UCSD-AML1 (cell line): Measurements from ENCODE around the gene CHD2.
"Not testable (repeated sequence)": the region's sequence is repeated elsewhere in the genome, so short reads cannot be mapped to it uniquely, and the experiment has no call there.

ENCODE experiments used
- DNase-seq: peaks from one replicate; lab custom pipeline; 2025; ENCODE audit not compliant: unreplicated experiment; lab: John Stamatoyannopoulos, UW

The CHD2 gene

DNA sequence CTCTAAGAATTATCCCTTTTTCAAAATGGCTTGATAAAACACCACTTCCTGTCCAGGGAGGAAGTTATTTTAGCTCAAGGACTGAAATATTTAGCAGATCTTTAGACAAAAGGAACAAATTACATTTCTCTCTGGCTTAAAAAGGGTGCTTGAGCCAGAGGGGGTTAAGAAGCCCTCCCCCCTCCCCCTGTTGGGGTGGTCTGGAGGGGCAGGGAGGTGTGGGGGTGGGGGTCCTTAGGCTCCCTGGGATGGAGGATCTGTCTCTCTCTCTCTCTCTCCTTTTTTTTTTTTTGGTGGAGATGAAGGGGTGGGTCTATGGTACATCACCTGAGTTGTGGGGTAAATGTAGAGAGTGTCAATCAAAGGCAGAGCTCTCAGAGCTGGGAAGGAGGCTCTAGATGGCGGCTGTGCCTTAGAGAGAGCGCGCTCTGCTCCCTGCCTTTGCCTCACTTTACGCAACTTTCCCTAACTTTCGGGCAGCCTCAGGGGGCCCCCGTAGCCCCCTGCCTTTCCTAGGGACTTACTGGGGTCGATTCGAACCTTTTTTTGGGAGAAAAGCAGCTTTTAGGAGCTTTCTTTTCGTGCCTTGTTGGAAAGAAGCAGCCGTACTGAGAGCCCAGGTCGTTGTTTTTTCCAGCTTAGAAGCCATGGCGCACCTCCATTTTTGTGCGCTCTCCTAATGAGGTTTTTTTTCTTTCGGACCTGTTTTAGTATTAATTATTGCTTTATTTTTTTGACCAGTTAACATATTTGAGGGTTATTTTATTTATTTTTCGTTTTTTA lies at the start of gene CHD2:
Gene CHD2, plus strand, starts transcription at position 377 of the 783 bp plus-strand sequence. CDS start 914 bp downstream, outside the sequence.
- peak; percentile 82 for DNase-seq

DNA sequence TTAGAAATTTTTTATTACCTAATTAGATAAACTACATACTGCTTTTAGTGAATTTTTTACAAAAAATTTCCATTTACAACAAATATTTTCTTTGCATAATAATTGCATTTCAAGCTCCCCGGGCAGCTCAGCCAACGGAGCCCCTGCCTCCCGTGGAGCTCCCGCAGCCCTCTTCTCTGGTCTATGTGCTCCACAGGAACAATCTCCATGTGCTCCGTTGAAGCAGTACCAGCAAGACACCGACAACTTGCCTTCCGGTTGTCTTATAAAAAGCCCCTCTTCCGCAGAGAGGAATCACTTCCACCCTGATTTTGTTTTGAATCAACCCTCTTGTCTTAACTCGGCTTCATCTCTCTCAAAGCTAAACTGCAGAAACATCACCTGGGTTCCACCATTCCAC lies 46.9 kb upstream of the CHD2 start:
- DNase-seq, result no peak

DNA sequence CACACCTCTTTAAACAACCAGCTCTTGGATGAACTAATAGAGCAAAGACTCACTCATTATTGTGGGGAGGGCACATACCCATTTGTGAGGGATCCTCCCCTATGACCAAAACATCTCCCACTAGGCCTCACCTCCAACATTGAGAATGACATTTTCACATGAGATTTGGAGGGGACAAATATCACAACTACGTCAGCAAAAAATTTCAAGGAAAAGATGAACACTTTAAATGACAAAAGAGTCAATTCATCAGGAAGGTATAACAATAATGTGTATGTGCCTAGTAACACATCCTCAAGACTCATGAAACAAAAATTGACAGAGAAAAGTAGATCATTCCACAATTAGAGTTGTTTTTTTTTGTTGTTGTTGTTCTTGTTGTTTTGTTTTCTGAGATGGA lies 38.4 kb upstream of the CHD2 start:
- no peak for DNase-seq

GRCh38 chr15:92864127-92864814 lies 35.9 kb upstream of the CHD2 start:
- DNase-seq, result no peak

DNA sequence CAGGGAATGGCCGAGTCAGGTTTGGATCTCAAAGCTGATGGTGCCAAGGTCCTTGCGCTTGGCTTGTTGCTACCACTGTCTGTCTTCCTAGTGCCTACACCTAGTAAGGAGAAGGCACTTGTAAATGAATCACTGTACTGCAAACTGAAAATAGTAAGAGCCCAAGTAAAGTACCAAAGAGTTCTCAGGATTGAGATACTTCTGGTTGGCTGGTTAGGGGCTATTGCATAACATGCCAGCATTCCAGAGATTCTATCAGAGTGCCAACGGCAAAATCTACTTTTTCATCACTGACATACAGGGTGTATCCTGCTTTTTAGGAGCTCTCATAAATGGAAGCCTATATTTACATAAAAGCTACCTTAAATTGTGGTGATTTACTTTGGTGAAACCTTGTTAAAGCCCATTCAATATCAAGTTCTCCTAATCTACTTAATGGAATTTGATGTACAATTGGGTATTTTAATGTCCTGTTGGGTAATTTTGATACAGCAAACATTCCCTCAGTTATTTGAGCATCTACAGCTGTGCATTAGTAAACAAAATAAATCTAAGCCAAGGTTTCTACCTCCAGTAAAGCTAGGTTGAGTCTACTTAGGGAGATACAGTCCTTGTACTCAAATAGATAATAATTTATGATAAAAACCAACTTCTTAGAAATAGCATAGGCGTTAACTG lies 30.7 kb upstream of the CHD2 start:
- no peak for DNase-seq

- DNase-seq, result no peak
These were observed 30.0 kb upstream of the CHD2 start for GRCh38 chr15:92870010-92870591.

GRCh38 chr15:92872967-92873366 lies 27.2 kb upstream of the CHD2 start:
- not testable (repeated sequence) for DNase-seq

GRCh38 chr15:92877000-92877399 lies 23.1 kb upstream of the CHD2 start:
- no peak for DNase-seq

GRCh38 chr15:92877416-92877815 lies 22.7 kb upstream of the CHD2 start:
- DNase-seq, result no peak

DNA sequence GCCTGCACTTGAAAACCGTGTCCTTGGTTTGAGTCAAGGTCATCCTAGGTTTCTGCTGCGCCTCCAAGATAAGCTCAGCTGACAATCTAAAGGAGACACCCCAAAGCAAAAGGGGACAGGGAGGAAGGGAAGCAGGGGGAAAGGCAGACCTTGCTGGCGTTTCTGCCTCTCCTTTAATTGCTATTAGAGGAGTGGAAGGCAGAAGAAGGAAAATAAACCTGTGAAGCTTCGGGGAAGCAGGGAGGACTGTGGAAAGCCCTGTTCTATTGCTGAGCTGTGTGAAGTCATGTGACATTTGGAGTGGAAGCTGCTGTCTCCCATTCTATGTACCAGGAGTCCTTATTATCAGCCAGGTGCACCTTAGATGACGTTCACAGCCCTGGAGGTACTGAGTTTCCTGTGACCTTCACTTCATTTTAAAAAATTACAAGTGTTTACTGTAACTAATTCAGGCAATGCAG lies 21.5 kb upstream of the CHD2 start:
- DNase-seq, result no peak

GRCh38 chr15:92879949-92880725 lies 20.0 kb upstream of the CHD2 start:
- DNase-seq, result no peak

GRCh38 chr15:92880796-92881195 lies 19.3 kb upstream of the CHD2 start:
- DNase-seq, result no peak

DNA sequence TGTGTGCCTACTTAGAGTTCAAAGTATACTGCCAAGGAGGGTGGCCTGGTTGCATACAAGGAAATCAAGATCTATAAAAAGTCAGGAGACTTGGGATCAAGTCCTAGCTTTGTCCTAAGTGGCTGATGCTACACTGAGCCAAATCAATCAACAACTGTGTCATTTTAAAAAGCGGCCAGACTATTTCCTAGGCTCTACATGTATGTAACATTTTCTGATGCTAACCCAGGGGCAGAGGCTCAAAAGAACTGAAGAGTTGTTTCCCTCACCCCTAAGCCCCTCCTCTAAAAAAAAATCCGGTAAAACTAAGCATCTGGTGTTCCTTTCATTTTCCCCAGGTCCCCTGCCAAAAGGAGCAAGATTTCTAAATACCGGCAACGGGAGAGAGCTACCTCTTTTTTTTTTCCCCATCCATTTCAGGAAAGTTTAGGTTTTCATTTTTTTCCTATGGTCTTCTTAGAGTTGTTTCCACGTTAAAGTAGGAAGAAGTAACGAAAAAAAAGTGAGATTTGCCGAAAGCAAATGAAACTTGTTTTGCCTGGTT lies 18.8 kb upstream of the CHD2 start:
- DNase-seq, result no peak

DNA sequence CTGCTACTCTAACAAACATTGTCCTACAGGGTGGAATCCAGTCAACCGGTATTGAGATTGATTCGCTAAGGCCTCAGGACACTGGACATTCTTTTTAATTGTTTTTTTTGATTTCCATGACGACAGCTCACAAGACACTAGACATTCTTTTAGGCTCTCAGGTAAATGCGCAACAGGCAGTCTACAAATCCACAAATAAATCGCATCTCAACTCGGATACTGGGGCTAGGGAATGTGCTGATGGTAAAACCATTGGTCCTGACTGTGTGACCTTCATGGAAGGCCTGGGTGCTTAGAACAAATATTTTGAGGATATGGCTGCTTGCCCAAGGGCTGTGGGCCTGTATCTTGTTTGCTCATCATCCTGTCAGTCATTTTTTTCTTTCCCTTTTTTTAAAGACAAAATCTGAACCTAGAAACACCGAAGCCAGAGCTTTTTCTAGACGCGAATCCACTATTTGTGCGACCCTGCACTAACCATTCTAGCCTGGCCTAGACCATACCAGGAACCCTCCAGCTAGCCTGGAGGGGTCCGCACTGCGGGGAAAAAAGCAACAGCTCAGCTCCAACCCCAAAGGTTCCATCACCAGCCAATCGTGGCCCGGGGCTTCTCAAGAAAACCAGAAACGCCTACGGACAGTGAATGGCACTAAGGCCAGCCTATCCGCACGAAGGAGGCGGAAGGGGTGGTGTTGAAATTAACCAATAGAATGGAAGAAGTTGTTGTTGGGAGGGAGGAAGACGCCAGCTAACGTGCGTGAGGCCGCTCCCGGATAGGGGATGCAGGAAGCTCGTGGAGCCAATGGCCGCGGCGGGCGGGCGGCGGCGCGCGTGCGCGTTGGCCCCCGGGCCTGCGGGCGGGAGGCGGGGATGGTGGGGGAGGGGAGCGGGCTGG lies 18.1 kb upstream of the CHD2 start:
- peak; percentile 98 for DNase-seq

DNA sequence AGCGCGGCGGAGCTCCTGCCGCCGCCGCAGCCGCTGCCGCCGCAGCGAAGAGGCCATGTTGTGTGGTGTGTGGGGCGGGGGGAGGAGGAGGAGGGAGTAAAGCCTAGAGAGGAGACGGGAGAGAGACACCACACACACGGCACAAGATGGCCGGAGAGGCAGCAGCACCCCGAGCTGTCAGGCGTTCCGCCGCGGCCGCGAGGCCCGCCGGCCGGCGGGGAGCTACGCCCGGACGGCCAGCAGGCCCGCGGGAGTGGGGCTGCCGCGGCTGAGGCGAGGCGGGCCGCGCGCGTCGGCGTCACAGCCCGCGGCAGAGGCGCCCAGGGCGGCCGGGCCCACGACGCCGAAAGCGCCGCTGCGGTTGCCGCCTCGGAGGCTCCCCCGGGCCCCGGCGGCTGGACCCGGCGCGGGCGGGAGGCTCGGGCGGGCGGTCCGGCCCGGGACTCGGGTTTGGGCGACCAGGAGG lies 17.4 kb upstream of the CHD2 start:
- no peak for DNase-seq

DNA sequence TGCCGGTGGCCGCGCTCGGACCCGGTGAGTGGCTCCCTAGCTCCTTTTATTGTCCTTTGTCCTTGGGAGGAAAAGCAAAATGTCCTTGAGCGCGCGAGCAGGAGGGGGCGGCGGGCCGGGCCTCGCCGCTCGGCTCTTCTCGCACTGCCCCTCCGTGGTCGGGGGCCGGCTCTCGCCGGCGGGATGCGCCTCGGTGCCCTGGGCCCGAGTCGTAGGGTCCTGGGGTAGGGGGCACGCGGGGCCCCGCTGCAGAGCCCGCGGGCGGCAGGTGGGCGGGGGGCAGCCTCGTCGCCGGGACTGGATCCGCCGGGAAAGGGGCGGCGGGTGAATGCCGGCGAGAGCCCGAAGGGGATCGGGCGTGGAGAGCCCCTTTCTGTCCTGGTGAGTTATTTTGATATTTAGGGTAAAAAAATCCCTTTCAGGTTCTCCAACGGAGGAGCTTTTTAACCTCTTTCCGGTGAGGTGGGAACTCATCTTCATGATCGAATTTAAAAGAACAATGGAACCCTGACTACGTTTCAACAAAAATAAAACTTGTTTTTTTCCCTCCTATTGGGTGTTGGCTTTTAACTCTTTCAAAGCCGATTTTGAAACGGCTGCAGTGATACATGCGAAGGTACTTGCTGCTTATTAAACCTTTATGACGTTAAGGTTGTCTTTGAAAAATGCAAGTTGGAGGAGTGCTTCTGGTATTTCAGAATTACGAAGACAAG lies 16.8 kb upstream of the CHD2 start:
- no peak for DNase-seq

GRCh38 chr15:92883876-92884435 lies 16.2 kb upstream of the CHD2 start:
- DNase-seq, result no peak

DNA sequence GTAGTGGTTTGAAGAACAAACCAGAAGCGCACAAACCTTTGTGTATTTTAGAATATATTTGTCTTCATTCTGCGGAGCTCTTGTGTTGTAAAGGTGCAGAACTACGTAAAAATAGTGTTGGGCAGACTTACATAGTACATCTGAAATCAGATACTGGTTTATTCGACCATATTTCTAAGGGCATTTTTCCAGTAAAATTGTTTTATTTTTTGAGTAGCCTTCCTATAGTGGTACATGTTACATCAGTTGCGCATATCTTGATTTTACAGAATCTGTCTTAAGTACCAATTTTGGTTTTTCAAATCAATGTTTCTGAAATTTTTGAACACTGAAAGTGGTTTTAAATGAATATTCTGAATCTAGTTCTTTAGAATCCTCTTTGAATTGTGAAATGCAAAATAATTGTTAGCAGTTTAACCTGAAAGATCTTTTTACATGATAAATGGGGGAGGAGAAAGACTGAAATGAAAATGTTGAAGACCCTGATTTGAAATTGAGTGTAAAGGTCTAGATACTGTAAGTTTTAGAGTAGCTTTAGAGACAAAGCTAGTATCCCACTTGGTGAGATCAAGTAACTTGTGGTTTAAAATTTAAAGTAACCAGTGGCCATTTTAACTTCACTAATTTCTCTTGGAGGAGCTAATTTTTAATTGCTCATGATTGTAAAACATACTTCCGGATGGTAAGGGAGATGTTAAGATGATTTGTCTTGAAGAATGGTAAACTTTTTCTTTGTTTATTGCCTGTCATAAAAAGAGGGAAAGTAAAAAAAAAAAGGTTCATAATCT lies 15.5 kb upstream of the CHD2 start:
- DNase-seq, result no peak
